Ishikawa (cell line): ENCODE measurements around the gene ISOC1.

Experiments used
- CREB1 ChIP-seq: IDR thresholded peaks from 2 replicates; pipeline ENCODE4 v1.6.1; 2012; ENCODE audit warnings: low read depth
- EGR1 ChIP-seq: IDR thresholded peaks from 2 replicates; pipeline ENCODE4 v1.6.1; 2012
- EP300 ChIP-seq: IDR thresholded peaks from 2 replicates; pipeline ENCODE4 v1.6.1; 2012; ENCODE audit warnings: borderline replicate concordance
- FOXM1 ChIP-seq: IDR thresholded peaks from 2 replicates; pipeline ENCODE4 v1.6.1; 2012; ENCODE audit warnings: low read depth, borderline replicate concordance
- MAX ChIP-seq: IDR thresholded peaks from 2 replicates; pipeline ENCODE4 v1.6.1; 2012
- NFIC ChIP-seq: IDR thresholded peaks from 2 replicates; pipeline ENCODE4 v1.6.1; 2012
- RAD21 ChIP-seq: IDR thresholded peaks from 2 replicates; pipeline ENCODE4 v1.6.1; 2012; ENCODE audit warnings: low read depth
- REST ChIP-seq: IDR thresholded peaks from 2 replicates; pipeline ENCODE4 v1.6.1; 2012; ENCODE audit warnings: low read depth, mild to moderate bottlenecking
- TAF1 ChIP-seq: IDR thresholded peaks from 2 replicates; pipeline ENCODE4 v1.6.1; 2012; ENCODE audit warnings: low read depth, mild to moderate bottlenecking
- TCF12 ChIP-seq: IDR thresholded peaks from 2 replicates; pipeline ENCODE4 v1.6.1; 2012; ENCODE audit warnings: low read depth
- USF1 ChIP-seq: IDR thresholded peaks from 2 replicates; pipeline ENCODE4 v1.6.1; 2012
- YY1 ChIP-seq: IDR thresholded peaks from 2 replicates; pipeline ENCODE4 v1.6.1; 2012; ENCODE audit warnings: low read depth
- ZBTB7A ChIP-seq: IDR thresholded peaks from 2 replicates; pipeline ENCODE4 v1.6.1; 2012; ENCODE audit warnings: low read depth

- no peak for TF ChIP-seq NFIC
- TF ChIP-seq REST, result no peak
- TF ChIP-seq RAD21, result no peak
- TF ChIP-seq EP300, result no peak
- no peak for TF ChIP-seq TAF1
- TF ChIP-seq USF1, result no peak
- no peak for TF ChIP-seq MAX
- TF ChIP-seq EGR1, result no peak
- TF ChIP-seq ZBTB7A, result no peak
- TF ChIP-seq CREB1, result no peak
- TF ChIP-seq TCF12, result no peak
- no peak for TF ChIP-seq FOXM1
- TF ChIP-seq YY1, result no peak
These were observed 1.9 kb downstream of the ISOC1 start for GRCh38 chr5:129096382-129096991.
